Cardiac muscle cell (in vitro differentiated cells and primary cell): ENCODE results near the gene CST3. TPM values are rescaled to one million over a fixed set of nuclear protein-coding genes. Genes with fewer than 3 reads are reported as not detected.
A peak's percentile ranks its signal among the peaks of the same experiment; 100 is the strongest.
"Not testable (repeated sequence)": the region's sequence is repeated elsewhere in the genome, so short reads cannot be mapped to it uniquely, and the experiment has no call there.

Source experiments
- DNase-seq, 2 donors: peaks; one replicate each; pipeline versions ENCODE4 v3.0.0 to v3.0.0-alpha.2; 2010 to 2017; ENCODE audit warnings: low read depth in 1 of 2, low spot score in 1 of 2
- H3K27ac ChIP-seq: fragments of 200-600 bp; sonication (generic); 2 replicates; pipeline ENCODE4 v1.5.1; 2016
- H3K27me3 ChIP-seq: fragments of 200-600 bp; sonication (generic); 2 replicates; pipeline ENCODE4 v1.6.0; 2016; ENCODE audit warnings: control low read depth
- H3K36me3 ChIP-seq: fragments of 200-600 bp; sonication (generic); 2 replicates; pipeline ENCODE4 v1.5.1; 2016; ENCODE audit warnings: control low read depth
- H3K4me1 ChIP-seq: fragments of 200-600 bp; sonication (generic); 2 replicates; pipeline ENCODE4 v1.8.1; 2017; ENCODE audit warnings: low read depth, mild to moderate bottlenecking, mixed run types
- H3K4me3 ChIP-seq: fragments of 200-600 bp; sonication (generic); 2 replicates; pipeline ENCODE4 v1.5.1; 2016; ENCODE audit warnings: mild to moderate bottlenecking
- H3K9me3 ChIP-seq: fragments of 200-600 bp; sonication (generic); 2 replicates; pipeline ENCODE4 v1.5.1; 2017; ENCODE audit warnings: low read depth, mild to moderate bottlenecking, control low read depth
- CTCF ChIP-seq: IDR thresholded peaks from 2 replicates; pipeline ENCODE4 v1.5.1; 2012; ENCODE audit warnings: low read depth, mild to moderate bottlenecking, low read length
- polyA plus RNA-seq: library from polyadenylated mRNA; unstranded; fragments of >200 nt; fragmentation: Nextera tagmentation; extraction: Ambion mirVana; gene quantifications from 2 replicates; pipeline ENCODE4 v1.2.1, GENCODE V29; 2016
- total RNA-seq: library from RNA; depleted of rRNA; stranded (reverse); fragments of >200 nt; gene quantifications from 2 replicates; pipeline ENCODE4 v1.2.3, GENCODE V29; 2016

Gene CST3
- total and polyA plus RNA-seq, 2 experiments from 2014 or later, result 214 to 256 TPM

- H3K36me3 ChIP-seq, result no peaks in the 10 kb centered on the region
- no peak overlapping the region for H3K27ac ChIP-seq
- peaks cover under 1% of the 10 kb centered on the region for H3K4me1 ChIP-seq
- H3K4me3 ChIP-seq, result no peak overlapping the region
- no peaks in the 10 kb centered on the region for H3K27me3 ChIP-seq
- H3K9me3 ChIP-seq, result no peaks in the 10 kb centered on the region
- DNase-seq, result no peak
- TF ChIP-seq CTCF, result no peak
Measured at GRCh38 chr20:23623666-23624323, 14.0 kb downstream of the CST3 start.

- Histone ChIP-seq H3K36me3 (no peaks in the 10 kb centered on the region), H3K27ac (no peak overlapping the region), H3K9me3 (no peaks in the 10 kb centered on the region), H3K4me1 (no peaks in the 10 kb centered on the region), H3K4me3 (no peak overlapping the region), H3K27me3 (no peaks in the 10 kb centered on the region)
- TF ChIP-seq CTCF, result no peak
- peak in 1 of 2 donors; percentile 97 for DNase-seq
Measured at GRCh38 chr20:23622839-23623343, 14.9 kb downstream of the CST3 start.

GRCh38 chr20:23622401-23622800 is 15.4 kb downstream of the CST3 start:
- H3K27ac ChIP-seq, DNase-seq, H3K4me3 ChIP-seq: not testable (repeated sequence)

DNA sequence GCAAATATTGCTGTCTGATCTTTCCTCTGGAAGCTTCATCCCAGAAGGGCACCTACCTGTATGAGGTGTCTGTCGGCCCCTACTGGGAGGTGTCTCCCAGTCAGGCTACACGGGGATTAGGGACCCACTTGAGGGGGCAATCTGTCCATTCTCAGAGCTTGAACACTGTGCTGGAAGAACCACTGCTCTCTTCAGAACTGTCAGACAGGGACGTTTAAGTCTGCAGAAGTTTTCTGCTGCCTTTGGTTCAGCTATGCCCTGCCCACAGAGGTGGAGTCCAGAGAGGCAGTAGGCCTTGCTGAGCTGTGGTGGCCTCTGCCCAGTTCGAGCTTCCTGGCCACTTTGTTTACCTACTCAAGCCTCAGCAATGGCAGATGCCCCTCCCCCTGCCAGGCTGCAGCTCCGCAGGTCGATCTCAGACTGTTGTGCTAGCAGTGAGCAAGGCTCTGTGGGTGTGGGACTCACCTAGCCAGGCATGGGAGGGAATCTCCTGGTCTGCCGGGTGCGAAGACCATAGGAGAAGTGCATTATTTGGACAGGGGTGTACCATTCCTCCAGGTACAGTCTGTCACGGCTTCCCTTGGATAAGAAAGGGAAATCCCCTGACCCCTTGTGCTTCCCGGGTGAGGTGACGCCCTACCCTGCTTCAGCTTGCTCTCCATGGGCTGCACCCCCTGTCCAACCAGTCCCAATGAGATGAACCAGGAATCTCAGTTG is 16.9 kb downstream of the CST3 start:
- not testable (repeated sequence) for H3K4me1 ChIP-seq, DNase-seq

More at GRCh38 chr20:23622401-23622800, 15.4 kb downstream of the CST3 start:
- H3K27me3 ChIP-seq, H3K4me1 ChIP-seq, H3K9me3 ChIP-seq, H3K36me3 ChIP-seq: not testable (repeated sequence)

GRCh38 chr20:23614163-23614562 is 23.6 kb downstream of the CST3 start:
- Histone ChIP-seq H3K4me1 (no peaks in the 10 kb centered on the region), H3K27ac (no peak overlapping the region), H3K4me3 (no peak overlapping the region), H3K27me3 (no peaks in the 10 kb centered on the region), H3K36me3 (no peaks in the 10 kb centered on the region), H3K9me3 (no peaks in the 10 kb centered on the region)
- no peak for DNase-seq
- no peak for TF ChIP-seq CTCF

More for the DNA sequence above, 16.9 kb downstream of the CST3 start:
- H3K27ac ChIP-seq, H3K36me3 ChIP-seq, H3K4me3 ChIP-seq, H3K27me3 ChIP-seq, H3K9me3 ChIP-seq: not testable (repeated sequence)

DNA sequence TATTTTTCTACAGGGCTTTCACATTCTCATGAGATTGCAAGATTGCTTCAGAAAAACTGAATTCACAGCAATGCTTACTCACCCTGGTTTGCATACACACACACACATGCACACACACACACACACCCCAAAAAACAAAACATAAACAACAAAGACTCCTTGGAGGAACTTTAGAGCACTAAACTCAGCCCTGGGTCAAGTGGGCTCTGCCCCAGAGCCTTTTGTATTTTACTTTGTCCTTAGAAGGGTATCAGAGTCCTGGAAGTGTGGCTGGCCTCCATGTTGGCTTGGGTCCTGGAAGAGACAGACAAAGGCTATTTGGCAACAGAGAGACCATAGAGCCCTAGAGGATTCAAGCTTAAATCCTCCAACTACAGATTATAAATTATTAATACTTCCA is 24.1 kb downstream of the CST3 start:
- peak in 1 of 2 donors; percentile 53 for DNase-seq
- no peaks in the 10 kb centered on the region for H3K4me1 ChIP-seq
- H3K27me3 ChIP-seq, result no peaks in the 10 kb centered on the region
- H3K9me3 ChIP-seq, result no peaks in the 10 kb centered on the region
- no peak for TF ChIP-seq CTCF
- no peak overlapping the region for H3K4me3 ChIP-seq
- H3K27ac ChIP-seq, result no peak overlapping the region
- H3K36me3 ChIP-seq, result no peaks in the 10 kb centered on the region
